H9 (cell line): ENCODE data around the gene ATP4A. TPM values are rescaled to one million over a fixed set of nuclear protein-coding genes. Genes with fewer than 3 reads are reported as not detected.

ENCODE experiments used
- DNase-seq: peaks from one replicate; pipeline ENCODE4 v3.0.0-alpha.2; 2017
- H2AFZ ChIP-seq: one replicate; pipeline ENCODE4 v1.6.1; 2013; ENCODE audit warnings: mild to moderate bottlenecking, low read length, control low read depth, moderate library complexity
- H2AK5ac ChIP-seq: 2 replicates; pipeline ENCODE4 v1.6.1; 2013; ENCODE audit warnings: low read length, control low read depth, mixed read lengths; ENCODE audit not compliant: insufficient read length
- H2BK120ac ChIP-seq: one replicate; pipeline ENCODE4 v1.6.1; 2013; ENCODE audit warnings: low read depth, mild to moderate bottlenecking, low read length, control low read depth, inconsistent platforms; ENCODE audit not compliant: poor library complexity, severe bottlenecking
- H2BK12ac ChIP-seq: 2 replicates; pipeline ENCODE4 v1.6.1; 2013; ENCODE audit warnings: low read length, control low read depth, mixed read lengths, low read depth; ENCODE audit not compliant: insufficient read length
- H2BK15ac ChIP-seq: 2 replicates; pipeline ENCODE4 v1.6.1; 2013; ENCODE audit warnings: low read depth, low read length, control low read depth
- H2BK20ac ChIP-seq: one replicate; pipeline ENCODE4 v1.6.1; 2013; ENCODE audit warnings: low read depth, mild to moderate bottlenecking, low read length, control low read depth, inconsistent platforms; ENCODE audit not compliant: poor library complexity, severe bottlenecking
- H2BK5ac ChIP-seq: 2 replicates; pipeline ENCODE4 v1.6.1; 2013; ENCODE audit warnings: low read length, control low read depth, mixed read lengths; ENCODE audit not compliant: insufficient read length
- H3K14ac ChIP-seq: 2 replicates; pipeline ENCODE4 v1.6.1; 2013; ENCODE audit warnings: low read length, control low read depth; ENCODE audit not compliant: insufficient read depth
- H3K18ac ChIP-seq: 2 replicates; pipeline ENCODE4 v1.6.1; 2013; ENCODE audit warnings: low read depth, mild to moderate bottlenecking, mixed read lengths, low read length, control low read depth; ENCODE audit not compliant: insufficient read length
- H3K23ac ChIP-seq: 2 replicates; pipeline ENCODE4 v1.6.1; 2013; ENCODE audit warnings: low read length, control low read depth, mixed read lengths, low read depth; ENCODE audit not compliant: insufficient read length
- H3K23me2 ChIP-seq: 2 replicates; pipeline ENCODE4 v1.6.1; 2013; ENCODE audit warnings: low read depth, mild to moderate bottlenecking, mixed read lengths, low read length, control low read depth; ENCODE audit not compliant: insufficient read length, poor library complexity, severe bottlenecking
- H3K27ac ChIP-seq: 2 replicates; pipeline ENCODE4 v1.5.1; 2013; ENCODE audit warnings: low read length, control low read depth, mixed read lengths, low read depth; ENCODE audit not compliant: insufficient read length
- H3K27me3 ChIP-seq: 2 replicates; pipeline ENCODE4 v1.6.1; 2013; ENCODE audit warnings: low read length, control low read depth, inconsistent platforms; ENCODE audit not compliant: insufficient read depth
- H3K4ac ChIP-seq: 2 replicates; pipeline ENCODE4 v1.6.1; 2013; ENCODE audit warnings: low read depth, mild to moderate bottlenecking, control low read depth, inconsistent platforms, low read length, moderate library complexity
- H3K4me1 ChIP-seq: 2 replicates; pipeline ENCODE4 v1.6.1; 2013; ENCODE audit warnings: low read length, control low read depth, inconsistent platforms; ENCODE audit not compliant: insufficient read depth
- H3K4me2 ChIP-seq: 2 replicates; pipeline ENCODE4 v1.6.1; 2013; ENCODE audit warnings: low read length, control low read depth, mixed read lengths; ENCODE audit not compliant: insufficient read length, insufficient read depth
- H3K56ac ChIP-seq: 2 replicates; pipeline ENCODE4 v1.6.1; 2013; ENCODE audit warnings: low read depth, mild to moderate bottlenecking, mixed read lengths, low read length, control low read depth; ENCODE audit not compliant: insufficient read length
- H3K79me1 ChIP-seq: 2 replicates; pipeline ENCODE4 v1.6.1; 2013; ENCODE audit warnings: low read depth, mild to moderate bottlenecking, moderate library complexity, low read length, control low read depth, inconsistent platforms; ENCODE audit not compliant: insufficient read depth, poor library complexity, severe bottlenecking
- H3K79me2 ChIP-seq: 2 replicates; pipeline ENCODE4 v1.6.1; 2013; ENCODE audit warnings: low read length, control low read depth, inconsistent platforms; ENCODE audit not compliant: insufficient read depth
- H3K9ac ChIP-seq: 2 replicates; pipeline ENCODE4 v1.6.1; 2013; ENCODE audit warnings: low read length, control low read depth, mixed read lengths; ENCODE audit not compliant: insufficient read length; ENCODE audit errors: extremely low read depth
- H3K9me3 ChIP-seq: one replicate; pipeline ENCODE4 v1.6.1; 2013; ENCODE audit warnings: low read depth, low read length, inconsistent platforms; ENCODE audit not compliant: control insufficient read depth
- H3T11ph ChIP-seq: one replicate; pipeline ENCODE4 v1.6.1; 2013; ENCODE audit warnings: mild to moderate bottlenecking, low read length, control low read depth, inconsistent platforms
- H4K20me1 ChIP-seq: one replicate; pipeline ENCODE4 v1.6.1; 2013; ENCODE audit not compliant: control insufficient read depth, insufficient read length, insufficient read depth
- H4K5ac ChIP-seq: 2 replicates; pipeline ENCODE4 v1.6.1; 2013; ENCODE audit warnings: low read depth, mild to moderate bottlenecking, mixed read lengths, low read length, control low read depth; ENCODE audit not compliant: insufficient read length
- H4K8ac ChIP-seq: replicated peaks from 2 replicates; pipeline ENCODE4 v1.6.1; 2013; ENCODE audit warnings: low read length, control low read depth, mixed read lengths, low read depth; ENCODE audit not compliant: insufficient read length
- H4K91ac ChIP-seq: 2 replicates; pipeline ENCODE4 v1.6.1; 2013; ENCODE audit warnings: low read depth, mild to moderate bottlenecking, moderate library complexity, mixed read lengths, low read length, control low read depth; ENCODE audit not compliant: insufficient read length
- H3K27ac Mint-ChIP-seq, 3 experiments: 2 replicates in 2 of 3; 3 replicates in 1 of 3; pipeline ENCODE4 v1.8.0; 2020 to 2021; ENCODE audit warnings: mixed read lengths in 3 of 3, mild to moderate bottlenecking in 1 of 3, moderate library complexity in 1 of 3
- H3K27me3 Mint-ChIP-seq: 2 replicates; pipeline ENCODE4 v1.8.0; 2021; ENCODE audit warnings: low read depth, mild to moderate bottlenecking, moderate library complexity, mixed read lengths
- H3K36me3 Mint-ChIP-seq, 3 experiments: 2 replicates in 2 of 3; 3 replicates in 1 of 3; pipeline ENCODE4 v1.8.0; 2020 to 2021; ENCODE audit warnings: low read depth in 3 of 3, mixed read lengths in 3 of 3; ENCODE audit not compliant: insufficient read depth in 1 of 3
- H3K4me1 Mint-ChIP-seq, 2 experiments: 2 replicates each; pipeline ENCODE4 v1.8.0; 2020; ENCODE audit warnings: mixed read lengths in 2 of 2
- H3K4me3 Mint-ChIP-seq, 2 experiments: 2 replicates in 1 of 2; 3 replicates in 1 of 2; pipeline ENCODE4 v1.8.0; 2020 to 2021; ENCODE audit warnings: mild to moderate bottlenecking in 2 of 2, mixed read lengths in 2 of 2, moderate library complexity in 1 of 2
- H3K9me3 Mint-ChIP-seq, 2 experiments: 2 replicates in 1 of 2; 3 replicates in 1 of 2; pipeline ENCODE4 v1.8.0; 2020; ENCODE audit warnings: mild to moderate bottlenecking in 2 of 2, mixed read lengths in 2 of 2, moderate library complexity in 1 of 2
- WGBS: extraction: QIAGEN DNeasy Blood & Tissue Kit; methylation state at CpG from one replicate; pipeline ENCODE4 v1.1.7; 2013; ENCODE audit warnings: missing lambda C conversion rate, low lambda C conversion rate, mixed read lengths; ENCODE audit not compliant: insufficient read length; ENCODE audit errors: extremely low coverage; 5-methylcytosine and 5-hydroxymethylcytosine counted together
- total RNA-seq: library from RNA; stranded (reverse); gene quantifications from 2 replicates; pipeline ENCODE4 v1.2.1, GENCODE V29; 2021
- TF ChIP-seq, protein P1 (sequence below): fragments of 200-600 bp; sonication (generic); conservative IDR thresholded peaks from 3 replicates; pipeline ENCODE4 v1.8.0; 2021; ENCODE audit warnings: antibody characterized with exemption, mild to moderate bottlenecking

ATP4A gene
- total RNA-seq, 1 experiment from 2014 or later, result 0.24 TPM

DNA sequence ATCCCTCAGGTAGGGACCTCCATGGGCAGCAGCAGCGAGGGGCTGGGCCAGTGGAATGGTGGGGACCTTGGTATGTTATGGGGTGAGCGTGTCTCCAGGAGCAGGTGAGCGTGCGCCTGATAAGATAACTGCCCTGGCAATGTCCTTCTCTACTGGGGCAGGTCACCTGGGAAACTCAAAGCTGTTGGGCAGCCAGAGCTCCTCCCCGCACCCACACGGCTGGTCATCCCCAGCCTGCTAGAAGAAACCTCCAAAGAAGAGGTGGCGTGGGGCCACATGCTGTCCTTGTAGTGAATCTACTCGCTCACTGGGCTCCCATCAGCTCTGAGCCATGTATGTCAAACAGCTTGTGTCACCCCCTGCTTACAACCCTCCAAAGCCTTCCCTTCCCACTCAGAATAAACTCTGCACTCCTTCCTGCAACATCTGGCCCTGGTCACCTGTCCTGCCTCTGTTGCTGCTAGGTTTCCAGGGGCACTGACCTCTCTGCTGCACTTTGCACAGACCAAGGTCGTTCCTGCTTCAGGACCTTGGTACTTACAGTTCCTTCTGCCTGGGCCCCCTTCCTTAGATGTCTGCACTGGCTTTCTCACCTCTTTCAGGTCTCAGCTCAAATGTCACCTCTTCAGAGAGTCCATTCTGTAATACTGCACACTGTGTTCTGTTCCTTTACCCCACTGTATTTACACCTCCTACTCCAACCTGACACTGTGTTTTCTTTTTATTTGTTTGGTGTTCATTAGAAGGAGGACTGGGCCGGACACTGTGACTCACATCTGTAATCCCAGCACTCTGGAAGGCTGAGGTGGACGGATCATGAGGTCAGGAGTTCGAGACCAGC is 1.8 kb upstream of the ATP4A start:
- Mint-ChIP-seq H3K4me1 (peaks cover 1 to 4% of the 10 kb centered on the region in 2 experiments), H3K36me3 (no peaks in the 10 kb centered on the region), H3K27ac (no peak overlapping the region), H3K27me3 (peaks cover 34% of the 10 kb centered on the region), H3K9me3 (peaks cover 0 to 2% of the 10 kb centered on the region in 2 experiments; a peak in 1 of 5 replicates), H3K4me3 (no peak overlapping the region)
- H3K18ac ChIP-seq, result no peak overlapping the region
- H3K23ac ChIP-seq, result no peak overlapping the region
- H3K9me3 ChIP-seq, result no peaks in the 10 kb centered on the region
- no peak overlapping the region for H2BK15ac ChIP-seq
- no CpG with 5 or more reads among the region's 12 CpGs for WGBS
- H2AK5ac ChIP-seq, result no peak overlapping the region
- no peak overlapping the region for H3K27ac ChIP-seq
- H3K79me2 ChIP-seq, result no peaks in the 10 kb centered on the region
- H3K4ac ChIP-seq, result no peak overlapping the region
- no peak overlapping the region for H2BK120ac ChIP-seq
- no peaks in the 10 kb centered on the region for H3K4me1 ChIP-seq
- no peak overlapping the region for H2BK12ac ChIP-seq
- H3K23me2 ChIP-seq, result no peaks in the 10 kb centered on the region
- no peak overlapping the region for H2BK5ac ChIP-seq
- H4K20me1 ChIP-seq, result no peaks in the 10 kb centered on the region
- H3K27me3 ChIP-seq, result no peaks in the 10 kb centered on the region
- H3K4me2 ChIP-seq, result no peak overlapping the region
- no peak overlapping the region for H4K91ac ChIP-seq
- no peak overlapping the region for H3K9ac ChIP-seq
- no peak overlapping the region for H4K5ac ChIP-seq
- TF ChIP-seq, protein P1, sequence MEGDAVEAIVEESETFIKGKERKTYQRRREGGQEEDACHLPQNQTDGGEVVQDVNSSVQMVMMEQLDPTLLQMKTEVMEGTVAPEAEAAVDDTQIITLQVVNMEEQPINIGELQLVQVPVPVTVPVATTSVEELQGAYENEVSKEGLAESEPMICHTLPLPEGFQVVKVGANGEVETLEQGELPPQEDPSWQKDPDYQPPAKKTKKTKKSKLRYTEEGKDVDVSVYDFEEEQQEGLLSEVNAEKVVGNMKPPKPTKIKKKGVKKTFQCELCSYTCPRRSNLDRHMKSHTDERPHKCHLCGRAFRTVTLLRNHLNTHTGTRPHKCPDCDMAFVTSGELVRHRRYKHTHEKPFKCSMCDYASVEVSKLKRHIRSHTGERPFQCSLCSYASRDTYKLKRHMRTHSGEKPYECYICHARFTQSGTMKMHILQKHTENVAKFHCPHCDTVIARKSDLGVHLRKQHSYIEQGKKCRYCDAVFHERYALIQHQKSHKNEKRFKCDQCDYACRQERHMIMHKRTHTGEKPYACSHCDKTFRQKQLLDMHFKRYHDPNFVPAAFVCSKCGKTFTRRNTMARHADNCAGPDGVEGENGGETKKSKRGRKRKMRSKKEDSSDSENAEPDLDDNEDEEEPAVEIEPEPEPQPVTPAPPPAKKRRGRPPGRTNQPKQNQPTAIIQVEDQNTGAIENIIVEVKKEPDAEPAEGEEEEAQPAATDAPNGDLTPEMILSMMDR, result no peak
- no peak overlapping the region for H3K14ac ChIP-seq
- no peak overlapping the region for H2BK20ac ChIP-seq
- H2AFZ ChIP-seq, result no peak overlapping the region
- no peak overlapping the region for H4K8ac ChIP-seq
- no peak overlapping the region for H3T11ph ChIP-seq
- H3K79me1 ChIP-seq, result no peaks in the 10 kb centered on the region
- no peak for DNase-seq
- no peak overlapping the region for H3K56ac ChIP-seq
